ENCODE data around the gene C14orf39. TPM values are rescaled to one million over a fixed set of nuclear protein-coding genes. Genes with fewer than 3 reads are reported as not detected.
A peak's percentile ranks its signal among the peaks of the same experiment; 100 is the strongest.
"Not testable (repeated sequence)": the region's sequence is repeated elsewhere in the genome, so short reads cannot be mapped to it uniquely, and the experiment has no call there.

C14orf39 gene
- total RNA-seq, 1 donor from 2014 or later, result not detected

DNA sequence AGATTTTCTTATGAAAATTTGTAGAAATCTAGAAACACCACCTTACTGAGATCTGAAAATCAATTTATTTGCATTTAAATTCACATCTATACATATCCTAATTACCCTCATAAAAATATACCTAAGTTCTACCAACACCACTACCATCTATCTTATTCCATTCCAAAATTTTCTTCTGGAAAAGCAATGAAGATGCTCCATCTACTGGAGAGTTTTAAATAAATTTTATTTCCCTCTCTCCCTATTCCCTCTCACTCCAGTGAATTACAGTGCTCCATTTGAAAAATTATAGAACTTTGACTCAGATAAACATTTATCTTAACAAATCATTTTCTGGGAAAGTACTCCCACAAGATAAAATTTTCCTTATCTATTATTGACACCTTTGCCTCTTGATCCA is 2.3 kb upstream of the C14orf39 start:
- ATAC-seq, result no peak

DNA sequence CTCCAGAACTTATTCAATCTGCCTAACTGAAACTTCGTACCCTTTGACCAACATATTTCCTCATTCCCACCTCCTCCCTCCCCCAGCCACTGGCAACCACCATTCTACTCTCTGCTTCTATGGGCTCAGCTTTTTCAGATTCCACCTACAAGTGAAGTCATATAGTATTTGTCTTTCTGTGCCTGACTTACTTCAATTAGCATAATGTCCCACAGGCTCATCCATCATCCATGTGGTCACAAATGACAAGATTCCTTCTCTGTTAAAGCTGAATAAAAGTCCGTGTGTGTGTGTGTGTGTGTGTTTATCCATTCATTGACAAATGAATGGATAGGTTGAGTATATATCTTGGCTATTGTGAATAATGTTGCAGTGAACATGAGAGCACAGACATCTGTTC is 1.3 kb upstream of the C14orf39 start:
- ATAC-seq, result no peak

DNA sequence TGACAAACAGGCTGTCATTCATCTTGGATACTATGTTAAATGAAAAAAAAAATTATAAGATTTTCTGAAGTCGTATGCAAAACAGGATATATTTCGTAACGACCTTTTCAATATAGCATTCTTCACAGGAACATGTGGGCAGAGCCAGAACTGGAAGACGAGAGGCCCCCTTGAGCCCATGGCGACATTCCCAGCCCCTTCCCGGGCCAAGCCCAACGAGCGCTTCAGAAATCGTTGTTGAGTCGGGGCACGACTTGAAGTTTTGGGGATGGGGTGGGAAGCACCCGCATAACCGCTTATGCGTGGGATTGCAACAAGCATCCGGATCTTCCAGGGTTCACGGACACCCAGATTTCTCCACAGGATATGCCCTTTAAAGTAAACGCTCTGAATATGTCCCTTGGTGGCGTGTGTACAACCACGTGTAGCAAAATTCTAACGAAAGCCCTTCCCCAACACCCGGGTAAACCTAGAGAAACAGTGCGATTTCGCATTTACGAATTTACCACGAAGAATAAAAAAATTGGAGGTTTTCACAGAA is 736 bp downstream of the C14orf39 start:
- no peak for ATAC-seq

DNA sequence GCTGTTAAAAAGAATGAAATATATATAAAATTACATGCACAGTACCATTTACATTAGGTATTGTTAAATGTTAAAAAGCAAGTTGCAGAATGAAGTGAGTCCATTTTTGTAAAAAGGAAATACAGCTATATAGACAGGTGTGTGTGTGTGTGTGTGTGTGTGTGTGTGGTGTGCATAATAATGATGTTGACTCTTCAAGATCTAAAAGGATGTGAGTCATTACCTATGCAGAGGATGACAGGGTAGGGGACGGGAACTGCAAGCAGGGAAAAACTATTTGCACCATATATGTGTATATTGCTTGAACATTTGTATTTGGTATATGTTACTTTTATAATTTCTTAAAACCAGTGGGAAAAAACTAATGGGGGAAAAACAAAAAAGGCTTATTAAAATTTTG is 3.1 kb downstream of the C14orf39 start:
- no peak for ATAC-seq

DNA sequence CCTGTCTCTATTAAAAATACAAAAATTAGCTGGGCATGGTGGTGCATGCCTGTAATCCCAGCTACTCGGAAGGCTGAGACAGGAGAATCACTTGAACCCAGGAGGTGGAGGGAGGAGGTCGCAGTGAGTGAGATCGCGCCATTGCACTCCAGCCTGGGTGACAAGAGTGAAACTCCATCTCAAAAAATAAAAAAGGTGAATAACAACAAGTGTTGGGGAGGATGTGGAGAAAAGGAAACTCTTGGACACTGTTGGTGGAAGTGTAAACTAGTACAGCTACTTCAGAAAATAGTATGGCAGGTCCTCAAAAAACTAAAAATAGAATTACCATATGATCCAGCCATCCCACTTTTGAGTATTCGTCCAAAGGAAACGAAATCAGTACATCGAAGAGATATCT is 5.6 kb downstream of the C14orf39 start:
- not testable (repeated sequence) for ATAC-seq

DNA sequence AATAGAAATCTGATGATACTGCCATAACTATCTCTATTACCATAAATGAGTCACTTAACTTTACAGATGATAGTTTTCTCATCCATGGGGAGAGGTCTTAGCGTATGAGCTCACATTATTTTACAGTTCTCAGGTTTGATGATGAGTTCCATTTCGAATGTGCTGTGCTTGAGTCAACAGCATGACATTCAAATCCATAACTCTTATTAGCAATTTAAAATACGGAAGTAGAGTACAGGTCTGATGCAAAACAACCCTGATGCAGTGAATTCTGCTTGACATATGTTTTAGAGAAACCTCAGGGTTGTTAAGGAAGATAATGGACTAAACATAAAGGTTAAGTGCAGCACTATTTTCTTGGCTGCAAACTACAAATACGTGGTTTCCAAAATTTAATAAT is 30.0 kb downstream of the C14orf39 start:
- ATAC-seq, result no peak

GRCh38 chr14:60430276-60430675 is 55.6 kb downstream of the C14orf39 start:
- no peak for ATAC-seq

GRCh38 chr14:60420050-60420449 is 65.8 kb downstream of the C14orf39 start:
- ATAC-seq, result no peak

DNA sequence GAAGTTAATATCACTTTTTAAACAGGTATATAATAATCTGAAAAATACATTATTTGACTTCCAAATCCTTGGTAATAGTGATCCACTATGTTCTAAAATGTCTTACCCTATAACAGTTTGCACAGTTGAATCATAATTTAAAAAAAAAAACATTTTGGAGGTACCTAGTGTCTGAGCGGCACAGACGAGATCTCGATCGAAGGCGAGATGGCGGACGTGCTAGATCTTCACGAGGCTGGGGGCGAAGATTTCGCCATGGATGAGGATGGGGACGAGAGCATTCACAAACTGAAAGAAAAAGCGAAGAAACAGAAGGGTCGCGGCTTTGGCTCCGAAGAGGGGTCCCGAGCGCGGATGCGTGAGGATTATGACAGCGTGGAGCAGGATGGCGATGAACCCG is 88.3 kb downstream of the C14orf39 start:
- peak; percentile 53 for ATAC-seq

DNA sequence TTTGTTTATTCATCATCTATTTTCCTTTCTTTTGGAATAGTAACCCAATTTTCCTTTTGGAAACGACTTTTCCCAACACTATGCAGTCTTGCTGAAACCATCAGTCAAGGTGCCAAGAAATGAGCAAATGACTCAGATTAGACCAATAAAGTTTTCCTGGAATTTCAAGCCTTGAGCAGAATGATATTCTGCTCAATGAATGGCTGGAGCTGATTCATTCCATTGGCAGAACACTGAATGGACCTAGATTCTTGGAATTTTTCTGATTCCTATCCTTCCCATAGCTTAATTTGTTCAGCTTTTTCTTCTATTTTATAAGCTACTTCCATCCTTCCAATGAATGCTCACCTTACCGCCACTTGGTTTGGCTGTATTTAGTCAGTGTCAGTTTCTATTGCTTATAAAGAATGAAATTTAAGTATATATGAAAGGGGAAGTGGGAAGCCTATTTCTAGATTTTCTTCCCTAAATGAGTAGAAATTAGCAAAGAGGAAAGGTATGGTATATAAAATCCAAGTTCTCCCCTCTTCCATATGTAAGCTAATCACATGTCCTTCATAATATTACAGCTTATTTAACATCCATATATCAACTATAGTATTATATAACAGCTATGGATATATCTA is 89.0 kb downstream of the C14orf39 start:
- ATAC-seq, result no peak

Other genes starting within 250 kb of the C14orf39 start
- gene PPM1A, start 236.8 kb downstream of the C14orf39 start, total RNA-seq, result 25.8 TPM
- gene SIX6, start 23.1 kb upstream of the C14orf39 start, total RNA-seq, result not detected
- gene SIX1, start 163.4 kb upstream of the C14orf39 start, total RNA-seq, result 0.12 TPM
- 0.20 TPM for gene SIX4, start 238.3 kb upstream of the C14orf39 start, total RNA-seq
- 25.3 TPM for gene MNAT1, start 248.7 kb upstream of the C14orf39 start, total RNA-seq